ENCODE measurements around the gene ADCYAP1. TPM values are rescaled to one million over a fixed set of nuclear protein-coding genes. Genes with fewer than 3 reads are reported as not detected.
"Not testable (repeated sequence)": the region's sequence is repeated elsewhere in the genome, so short reads cannot be mapped to it uniquely, and the experiment has no call there.

Gene ADCYAP1
- not detected for total RNA-seq

- H3K9me3 ChIP-seq = no peaks in the 10 kb centered on the region
- peaks cover 9 to 23% of the 10 kb centered on the region in 2 donors for H3K4me1 ChIP-seq
- H3K4me3 ChIP-seq = no peak within 1 kb of the TSS
- peaks cover 79 to 88% (median 83%) of the 10 kb centered on the region in 3 donors for H3K27me3 ChIP-seq
- intact Hi-C loops (cut with DNase I; ENCODE audit: low total_unique reads) = no loop called here
- no peak within 1 kb of the TSS for H3K27ac ChIP-seq
- no peak for TF ChIP-seq CTCF (IDR thresholded peaks at IDR 0.05 in 4 of 5, conservative IDR thresholded peaks at IDR 0.05 in 1 of 5)
- TF ChIP-seq POLR2A (IDR thresholded peaks at IDR 0.05) = no peak
- in situ Hi-C loops (cut with MboI; ENCODE audit: low sequenced_read_pairs in 4 of 4) = no loop called here
- no peaks in the 10 kb centered on the region for H3K36me3 ChIP-seq
- DNase-seq (no peak), ATAC-seq (no peak)
Observed at GRCh38 chr18:904218-905090, at the start of gene ADCYAP1. Gene ADCYAP1 (plus strand): TSS chr18:904871. CDS start chr18:905387, 516 bp downstream.

- H3K27me3 ChIP-seq = no peaks in the 10 kb centered on the region
- H3K27ac ChIP-seq = no peak overlapping the region
- ATAC-seq (no peak), DNase-seq (no peak)
- H3K4me3 ChIP-seq = no peak overlapping the region
- TF ChIP-seq CTCF (IDR thresholded peaks at IDR 0.05 in 4 of 5, conservative IDR thresholded peaks at IDR 0.05 in 1 of 5) = no peak
- no peak for TF ChIP-seq POLR2A (IDR thresholded peaks at IDR 0.05)
- no peaks in the 10 kb centered on the region for H3K4me1 ChIP-seq
- H3K9me3 ChIP-seq = no peaks in the 10 kb centered on the region
- no peaks in the 10 kb centered on the region for H3K36me3 ChIP-seq
- in situ Hi-C loops (cut with MboI; ENCODE audit: low sequenced_read_pairs in 4 of 4) (loop anchor here in 2 of 4 donors (25.0 kb wide), 1 partner anchor 1679 kb away; no protein-coding TSS in a partner anchor), intact Hi-C loops (cut with DNase I; ENCODE audit: low total_unique reads) (no loop called here)
Observed at GRCh38 chr18:857986-858385, 46.7 kb upstream of the ADCYAP1 start.

GRCh38 chr18:864872-865273 is 39.8 kb upstream of the ADCYAP1 start:
- H3K36me3 ChIP-seq = no peaks in the 10 kb centered on the region
- H3K4me3 ChIP-seq = no peak overlapping the region
- H3K9me3 ChIP-seq = no peaks in the 10 kb centered on the region
- intact Hi-C loops (cut with DNase I; ENCODE audit: low total_unique reads) (no loop called here), in situ Hi-C loops (cut with MboI; ENCODE audit: low sequenced_read_pairs in 4 of 4) (loop anchor here in 2 of 4 donors (25.0 kb wide), 1 partner anchor 1672 kb away; no protein-coding TSS in a partner anchor)
- H3K27me3 ChIP-seq = no peaks in the 10 kb centered on the region
- H3K27ac ChIP-seq = no peak overlapping the region
- DNase-seq (peak; percentile 23 to 27), ATAC-seq (no peak)
- TF ChIP-seq CTCF (IDR thresholded peaks at IDR 0.05 in 4 of 5, conservative IDR thresholded peaks at IDR 0.05 in 1 of 5) = peak; percentile 41 to 82 (median 66)
- TF ChIP-seq POLR2A (IDR thresholded peaks at IDR 0.05) = no peak
- H3K4me1 ChIP-seq = no peaks in the 10 kb centered on the region

- Histone ChIP-seq H3K27me3 (no peaks in the 10 kb centered on the region), H3K36me3 (no peaks in the 10 kb centered on the region), H3K4me3 (no peak overlapping the region), H3K9me3 (no peaks in the 10 kb centered on the region), H3K4me1 (no peaks in the 10 kb centered on the region), H3K27ac (no peak overlapping the region)
- ATAC-seq (no peak), DNase-seq (no peak)
- in situ Hi-C loops (cut with MboI; ENCODE audit: low sequenced_read_pairs in 4 of 4) = loop anchor here in 2 of 4 donors (25.0 kb wide), 1 partner anchor 1670 kb away; no protein-coding TSS in a partner anchor
- TF ChIP-seq POLR2A (IDR thresholded peaks at IDR 0.05) = no peak
- TF ChIP-seq CTCF (IDR thresholded peaks at IDR 0.05 in 4 of 5, conservative IDR thresholded peaks at IDR 0.05 in 1 of 5) = no peak
- intact Hi-C loops (cut with DNase I; ENCODE audit: low total_unique reads) = no loop called here
Observed at GRCh38 chr18:867257-867656, 37.4 kb upstream of the ADCYAP1 start.

GRCh38 chr18:873426-873825 is 31.2 kb upstream of the ADCYAP1 start:
- H3K27me3 ChIP-seq; H3K36me3 ChIP-seq; ATAC-seq; intact Hi-C loops (cut with DNase I; ENCODE audit: low total_unique reads); DNase-seq; H3K4me1 ChIP-seq; H3K9me3 ChIP-seq; H3K27ac ChIP-seq; H3K4me3 ChIP-seq: not testable (repeated sequence)
- in situ Hi-C loops (cut with MboI; ENCODE audit: low sequenced_read_pairs in 4 of 4) = loop anchor here in 2 of 4 donors (25.0 kb wide), 1 partner anchor 1664 kb away; no protein-coding TSS in a partner anchor
